GM18508 (cell line): ENCODE results near the gene BCKDHA.
"Not testable (repeated sequence)": the region's sequence is repeated elsewhere in the genome, so short reads cannot be mapped to it uniquely, and the experiment has no call there.

Experiments used
- ATAC-seq: cut with Tn5 transposase; IDR thresholded peaks from one replicate; pipeline ENCODE4 v1.9.1; 2021; ENCODE audit warnings: moderate number of reproducible peaks; ENCODE audit not compliant: insufficient read depth, unreplicated experiment

BCKDHA gene

DNA sequence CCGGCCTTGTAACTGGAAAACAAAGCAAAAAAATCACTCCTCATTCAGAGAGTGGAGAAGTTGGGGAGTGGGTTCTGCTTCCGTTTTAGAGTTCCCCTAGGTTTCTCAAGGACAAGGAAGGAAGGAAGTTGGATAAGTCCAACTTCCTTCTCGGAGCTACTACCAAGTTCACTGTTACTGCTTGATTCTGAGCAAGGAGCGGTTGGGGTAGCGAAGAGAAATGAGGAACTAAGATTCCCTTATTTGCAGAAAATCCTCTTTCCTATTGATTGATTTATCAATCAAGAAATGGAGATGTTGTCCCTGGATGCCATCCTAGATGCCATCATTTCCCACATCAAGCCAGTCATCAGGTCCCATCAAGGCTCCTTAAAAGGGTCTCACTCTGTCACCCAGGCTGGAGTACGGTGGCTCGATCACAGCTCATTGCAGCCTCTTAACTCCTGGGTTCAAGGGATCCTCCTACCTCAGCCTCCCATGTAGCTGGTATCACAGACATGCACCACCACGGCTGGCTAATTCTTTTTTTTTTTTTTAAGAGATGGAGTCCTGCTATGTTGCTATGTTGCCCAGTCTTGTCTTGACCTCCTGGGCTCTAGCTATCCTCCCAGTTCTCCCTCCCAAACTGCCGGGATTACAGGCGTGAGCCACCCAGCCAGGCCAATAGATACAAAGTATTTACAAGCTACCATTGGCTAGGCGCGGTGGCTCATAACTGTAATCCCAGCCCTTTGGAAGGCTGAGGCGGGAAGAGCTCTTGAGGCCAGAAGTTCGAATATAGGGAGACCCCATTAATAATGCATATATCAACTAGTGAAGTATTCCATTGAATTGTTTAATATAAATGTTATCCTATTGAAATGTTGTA lies 32.9 kb upstream of the BCKDHA start:
- ATAC-seq = no peak

DNA sequence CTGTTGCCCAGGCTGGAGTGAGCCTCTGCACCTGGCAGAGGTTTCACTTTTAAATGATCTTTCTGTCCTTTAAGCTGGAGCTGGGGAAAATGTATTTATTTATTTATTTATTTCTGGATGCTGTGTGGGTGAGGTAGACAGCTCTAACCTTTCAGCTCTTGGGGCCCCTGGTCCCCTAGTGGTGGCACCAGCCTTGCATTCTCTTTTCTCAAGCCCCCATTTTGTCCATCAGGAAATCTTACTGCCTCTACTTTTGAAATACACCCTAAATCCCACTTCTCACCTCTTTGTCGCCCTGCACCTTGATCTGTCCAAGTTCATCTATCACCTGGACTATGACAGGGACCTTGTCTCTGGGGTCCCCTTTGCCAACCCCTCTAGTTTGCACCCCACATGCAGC lies 31.5 kb upstream of the BCKDHA start:
- no peak for ATAC-seq

GRCh38 chr19:41367848-41368301 lies 29.7 kb upstream of the BCKDHA start:
- no peak for ATAC-seq

GRCh38 chr19:41369769-41370168 lies 27.8 kb upstream of the BCKDHA start:
- no peak for ATAC-seq

DNA sequence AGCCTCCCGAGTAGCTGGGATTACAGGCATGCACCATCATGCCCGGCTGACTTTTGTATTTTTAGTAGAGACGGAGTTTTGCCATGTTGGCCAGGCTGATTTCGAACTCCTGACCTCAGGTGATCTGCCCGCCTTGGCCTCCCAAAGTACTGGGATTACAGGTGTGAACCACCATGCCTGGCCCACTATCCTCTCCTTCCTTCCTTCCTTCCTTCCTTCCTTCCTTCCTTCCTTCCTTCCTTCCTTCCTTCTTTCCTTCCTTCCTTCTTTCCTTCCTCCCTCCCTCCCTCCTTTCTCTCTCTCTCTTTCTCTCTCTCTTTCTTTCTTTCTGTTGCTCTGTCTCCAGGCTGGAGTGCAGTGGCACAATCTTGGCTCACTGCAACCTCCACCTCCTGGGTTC lies 26.5 kb upstream of the BCKDHA start:
- ATAC-seq = not testable (repeated sequence)

DNA sequence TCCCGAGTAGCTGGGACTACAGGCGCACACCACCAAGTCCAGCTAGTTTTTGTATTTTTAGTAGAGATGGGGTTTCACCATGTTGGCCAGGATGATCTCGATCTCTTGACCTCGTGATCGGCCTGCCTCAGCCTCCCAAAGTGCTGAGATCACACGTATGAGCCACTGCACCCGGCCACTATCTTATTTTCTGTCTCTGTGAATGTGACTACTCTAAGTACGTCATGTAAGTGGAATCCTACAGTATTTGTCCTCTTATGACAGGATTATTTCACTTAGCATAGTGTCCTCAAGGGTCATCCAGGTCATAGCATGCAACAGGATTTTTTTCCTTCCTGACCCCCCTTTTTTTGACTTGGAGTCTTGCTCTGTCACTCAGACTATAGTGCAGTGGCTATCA lies 26.1 kb upstream of the BCKDHA start:
- ATAC-seq = no peak

GRCh38 chr19:41372501-41372900 lies 25.1 kb upstream of the BCKDHA start:
- ATAC-seq = no peak

DNA sequence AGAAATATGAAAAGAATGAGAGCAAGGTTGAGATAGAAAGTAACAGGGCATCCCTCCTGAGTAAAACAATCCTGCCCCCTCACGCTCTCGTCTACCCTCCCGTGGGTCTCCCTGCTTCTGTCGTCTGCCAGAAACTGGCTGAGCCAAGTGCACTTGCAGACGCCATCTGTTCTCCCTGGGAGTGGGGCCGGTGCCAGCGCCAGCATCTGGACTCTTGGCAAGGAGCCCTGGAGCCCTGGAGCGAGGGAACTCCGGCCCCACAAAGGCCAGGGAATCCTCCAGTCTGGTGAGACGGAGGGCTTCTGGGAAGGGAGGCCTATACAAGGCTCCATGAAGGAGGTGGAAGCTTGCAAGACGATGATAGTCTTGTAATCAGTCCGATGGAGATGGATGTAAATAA lies 23.6 kb upstream of the BCKDHA start:
- no peak for ATAC-seq

GRCh38 chr19:41376241-41376997 lies 21.2 kb upstream of the BCKDHA start, which contains the start of gene TMEM91:
Gene TMEM91 (plus strand): TSS chr19:41376533. CDS start chr19:41378310, 1,777 bp downstream.
- ATAC-seq = no peak

GRCh38 chr19:41376998-41377365 lies 20.6 kb upstream of the BCKDHA start:
- ATAC-seq = no peak

DNA sequence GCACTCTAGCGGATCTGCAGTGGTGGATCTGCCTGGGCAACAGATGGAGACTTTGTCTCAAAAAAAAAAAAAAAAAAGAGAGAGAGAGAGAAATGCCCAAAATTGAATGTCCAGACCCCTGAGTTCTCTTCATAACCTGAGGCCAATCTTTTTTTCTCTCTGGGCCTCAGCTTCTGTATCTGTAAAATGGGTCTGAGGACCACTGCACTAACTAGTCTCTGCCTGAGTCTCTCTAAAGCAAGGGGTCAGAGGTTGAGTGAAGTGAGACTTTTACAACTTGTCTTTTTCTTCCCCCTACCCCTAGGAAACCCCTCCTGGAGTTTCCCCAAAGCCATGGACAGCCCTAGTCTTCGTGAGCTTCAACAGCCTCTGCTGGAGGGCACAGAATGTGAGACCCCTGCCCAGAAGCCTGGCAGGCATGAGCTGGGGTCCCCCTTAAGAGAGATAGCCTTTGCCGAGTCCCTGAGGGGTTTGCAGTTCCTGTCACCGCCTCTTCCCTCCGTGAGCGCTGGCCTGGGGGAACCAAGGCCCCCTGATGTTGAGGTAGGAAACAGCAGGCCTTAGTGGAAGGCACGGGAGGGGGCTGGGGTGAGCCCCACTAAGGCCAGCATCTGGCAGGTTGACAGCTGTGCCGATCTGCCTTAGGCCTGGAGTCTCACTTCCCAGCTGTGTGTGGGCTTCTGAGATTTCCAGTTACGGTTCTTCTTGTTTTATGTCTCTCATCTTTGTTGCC lies 19.5 kb upstream of the BCKDHA start:
- no peak for ATAC-seq

GRCh38 chr19:41381536-41381935 lies 16.1 kb upstream of the BCKDHA start:
- ATAC-seq = not testable (repeated sequence)

- no peak for ATAC-seq
Observed at GRCh38 chr19:41384351-41384750, 13.3 kb upstream of the BCKDHA start.

DNA sequence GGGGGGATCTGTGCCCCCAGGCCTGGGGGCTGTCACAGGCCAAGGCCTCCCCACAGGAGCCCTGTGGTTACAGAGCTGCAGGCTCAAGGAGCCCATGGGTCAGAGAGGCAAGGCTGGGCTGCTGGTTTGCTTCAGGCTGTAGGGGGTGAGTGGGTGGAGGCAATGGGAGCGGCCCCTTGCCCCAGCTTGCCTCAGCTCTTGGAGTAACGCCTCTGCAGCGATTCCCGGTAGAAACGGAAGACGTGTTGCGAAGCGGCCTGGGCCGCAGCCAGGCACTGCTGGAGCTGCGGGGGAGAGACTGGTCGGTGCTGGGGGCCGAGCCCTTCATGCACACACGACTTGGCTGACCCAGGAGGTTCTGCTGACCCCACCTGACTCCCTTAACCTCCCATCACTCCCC lies 11.2 kb upstream of the BCKDHA start:
- ATAC-seq = no peak

- no peak for ATAC-seq
Observed at GRCh38 chr19:41391618-41392017, 6.0 kb upstream of the BCKDHA start.

GRCh38 chr19:41392775-41393174 lies 4.8 kb upstream of the BCKDHA start:
- ATAC-seq = no peak

GRCh38 chr19:41395355-41395754 lies 2.3 kb upstream of the BCKDHA start:
- ATAC-seq = no peak

GRCh38 chr19:41398050-41398418 lies 416 bp downstream of the BCKDHA start:
- ATAC-seq = no peak

GRCh38 chr19:41398598-41398997 lies 980 bp downstream of the BCKDHA start:
- ATAC-seq = no peak

DNA sequence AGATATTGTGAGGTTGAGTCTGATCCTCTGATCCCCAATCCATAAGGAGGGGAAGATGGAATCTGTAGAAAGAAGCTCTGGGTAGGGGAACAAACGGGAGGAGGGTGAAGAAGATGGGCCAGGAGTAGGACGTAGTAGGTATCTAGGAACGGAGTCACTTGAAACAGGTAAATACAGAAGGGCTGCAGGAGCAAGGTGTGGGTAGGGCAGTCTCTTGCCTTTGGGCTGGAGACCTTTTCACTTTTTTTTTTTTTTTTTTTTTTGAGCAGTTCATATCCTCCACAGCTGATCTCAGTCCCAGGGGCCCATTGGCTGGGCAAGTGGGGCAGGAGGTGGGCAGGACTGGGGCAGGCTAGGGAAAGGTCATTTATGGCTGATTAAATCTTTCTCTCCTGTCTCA lies 1.5 kb downstream of the BCKDHA start:
- ATAC-seq = no peak

GRCh38 chr19:41399525-41399924 lies 1.9 kb downstream of the BCKDHA start:
- no peak for ATAC-seq
